ENCODE measurements around the gene CDH23. TPM values are rescaled to one million over a fixed set of nuclear protein-coding genes. Genes with fewer than 3 reads are reported as not detected.

CDH23 gene
- total RNA-seq, 1 donor = 0.81 TPM

- DNase-seq (ENCODE audit: low read depth in 2 of 3, low spot score in 2 of 3) = no peak
Observed at GRCh38 chr10:71661060-71661622, 264.4 kb downstream of the CDH23 start.

DNA sequence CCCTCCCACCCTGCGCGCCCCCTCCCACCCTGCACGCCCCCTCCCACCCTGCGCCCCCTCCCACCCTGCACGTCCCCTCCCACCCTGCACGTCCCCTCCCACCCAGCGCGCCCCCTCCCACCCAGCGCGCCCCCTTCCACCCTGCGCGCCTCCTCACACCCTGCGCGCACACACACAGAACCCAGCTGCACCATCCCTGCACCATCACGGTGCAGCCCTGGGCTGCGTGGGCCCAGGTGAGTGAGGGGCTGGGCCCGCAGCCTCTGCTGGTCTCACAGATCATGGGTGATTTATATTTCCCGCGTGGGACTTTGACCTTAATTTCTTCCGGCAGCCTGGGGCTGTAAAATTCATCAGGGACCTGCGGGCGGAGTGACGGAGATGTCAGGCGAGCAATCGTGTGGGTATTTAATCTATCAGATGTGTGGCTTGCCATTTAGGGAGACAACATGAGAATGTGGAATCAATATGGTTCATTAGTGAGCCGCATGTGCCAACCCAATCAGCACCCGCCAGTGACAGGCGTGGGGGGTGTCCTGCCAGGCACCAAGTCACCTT, 265.1 kb downstream of the CDH23 start:
- no peak for DNase-seq (ENCODE audit: low read depth in 2 of 3, low spot score in 2 of 3)

DNA sequence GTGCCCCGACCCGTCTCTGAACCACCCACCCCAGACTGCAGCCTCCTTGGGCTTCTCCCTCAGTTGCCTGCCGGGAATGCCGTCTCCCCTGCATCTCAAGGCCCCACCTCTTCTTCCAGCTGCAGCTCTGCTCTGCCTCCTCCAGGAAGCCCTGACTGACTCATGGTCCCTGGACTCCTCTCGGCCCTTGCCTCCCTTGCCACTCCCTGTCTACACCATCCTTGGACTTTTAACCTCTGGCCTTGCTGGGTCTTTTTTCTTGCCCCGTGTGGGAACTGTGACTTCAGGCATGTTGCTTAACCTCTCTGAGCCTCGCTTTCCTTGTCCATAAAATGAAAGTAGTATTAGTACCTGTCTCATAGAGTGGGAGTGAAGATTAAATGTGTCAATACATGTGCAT, 266.6 kb downstream of the CDH23 start:
- DNase-seq (ENCODE audit: low read depth in 2 of 3, low spot score in 2 of 3) = no peak

GRCh38 chr10:71664585-71664984, 267.9 kb downstream of the CDH23 start:
- DNase-seq (ENCODE audit: low read depth in 2 of 3, low spot score in 2 of 3) = no peak

DNA sequence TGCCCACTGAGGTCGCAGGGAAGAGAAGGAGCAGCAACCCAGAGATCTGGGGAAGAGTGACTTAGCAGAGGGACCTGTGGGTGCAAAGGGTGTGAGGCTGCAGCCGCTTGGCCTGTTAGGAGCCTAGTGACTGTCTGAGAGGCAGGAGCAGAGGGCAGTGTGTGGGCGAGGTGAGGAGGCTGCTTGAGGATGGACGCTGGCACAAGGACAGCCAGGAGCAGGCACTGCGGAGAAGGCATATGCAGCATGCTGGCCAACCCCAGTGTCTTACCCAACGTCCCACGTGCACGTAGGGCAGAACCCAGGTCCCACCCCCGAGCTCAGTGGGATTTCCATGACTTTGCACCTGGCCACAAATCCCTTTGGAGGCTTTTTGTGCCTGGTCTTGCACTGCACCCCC, 268.7 kb downstream of the CDH23 start:
- no peak for DNase-seq (ENCODE audit: low read depth in 2 of 3, low spot score in 2 of 3)

DNA sequence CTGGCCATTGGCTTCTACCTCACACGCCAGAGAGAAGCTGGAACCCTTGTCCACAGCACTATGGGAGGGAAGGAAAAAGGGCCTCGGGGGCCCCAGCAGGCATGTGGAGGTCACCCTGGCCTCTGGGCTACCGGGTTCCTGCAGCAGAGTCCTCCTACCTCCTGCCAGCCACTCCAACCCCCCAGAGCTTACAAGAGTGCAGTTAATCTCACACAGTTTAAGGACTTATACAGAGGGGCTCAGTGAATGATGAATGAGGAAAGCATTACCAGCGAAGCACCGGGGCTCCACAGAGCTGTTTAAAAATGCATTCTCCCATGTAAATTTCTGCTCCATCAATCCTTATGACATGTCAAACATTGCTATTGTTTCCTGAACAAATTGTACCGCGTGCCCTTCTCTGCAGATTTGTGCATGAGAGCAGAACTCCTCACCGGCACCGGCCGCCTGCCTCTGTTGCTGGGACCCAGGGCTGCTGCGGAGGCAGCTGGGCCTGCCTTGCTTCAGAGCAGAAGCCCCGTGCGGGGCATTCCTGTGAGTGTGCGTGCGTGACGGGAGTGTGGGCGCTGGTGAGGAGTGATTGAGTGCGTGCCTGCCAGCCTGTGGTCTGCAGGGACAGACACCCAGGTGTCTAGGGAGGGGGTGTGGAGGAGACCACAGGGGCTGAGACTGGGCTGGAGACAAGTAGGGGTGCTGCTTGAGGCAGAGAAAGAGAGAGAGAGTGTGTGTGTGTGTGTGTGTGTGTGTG, 270.1 kb downstream of the CDH23 start:
- peak in 2 of 3 donors; percentile 54 to 59 for DNase-seq (ENCODE audit: low read depth in 2 of 3, low spot score in 2 of 3)

GRCh38 chr10:71667387-71667752, 270.6 kb downstream of the CDH23 start:
- DNase-seq (ENCODE audit: low read depth in 2 of 3, low spot score in 2 of 3) = peak in 2 of 3 donors; percentile 33 to 48

DNA sequence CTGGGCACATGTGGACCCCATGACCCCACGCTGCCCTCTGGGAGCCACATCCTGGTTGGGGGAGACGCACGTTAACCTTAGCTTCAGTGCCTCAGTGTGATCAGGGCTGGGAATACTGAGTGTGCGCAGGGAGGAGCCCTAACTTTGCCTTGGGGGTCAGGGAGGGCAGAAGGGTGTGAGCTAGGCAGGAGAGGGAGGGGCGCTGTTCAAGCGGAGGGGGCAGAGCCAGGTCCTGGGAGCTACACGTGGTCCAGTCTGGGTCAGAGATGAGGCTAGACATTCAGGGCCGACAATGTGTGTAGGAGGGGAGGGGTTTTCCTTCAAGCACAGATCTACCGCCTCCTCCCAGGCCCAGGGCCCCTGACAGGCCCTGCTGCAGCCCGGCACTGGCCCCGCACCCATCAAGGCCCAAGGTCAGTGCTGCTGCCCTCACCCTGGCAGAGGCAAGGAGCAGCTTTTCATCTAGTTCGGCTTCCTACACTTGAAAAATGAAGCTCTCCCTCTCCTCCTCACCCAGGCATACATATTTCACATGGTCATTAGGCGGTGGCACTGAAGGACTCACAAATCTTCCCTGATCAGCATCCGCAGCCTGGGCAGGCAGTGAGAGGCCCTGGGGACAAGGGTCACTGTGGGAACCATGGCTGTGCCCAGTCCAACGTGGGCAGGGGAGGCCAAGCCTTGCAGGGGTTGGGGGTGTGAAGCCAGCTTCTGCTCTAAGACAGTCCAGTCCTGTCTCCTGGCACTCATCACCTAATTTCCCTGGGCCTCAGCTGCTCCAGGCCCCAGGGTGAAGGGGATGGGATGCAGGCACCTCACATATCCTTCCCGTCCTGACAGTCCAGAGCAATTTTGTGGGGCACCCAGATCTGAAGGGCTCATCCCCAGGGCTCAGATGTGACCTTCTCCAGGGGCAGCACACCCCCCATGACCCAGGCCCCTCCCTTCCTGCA, 275.6 kb downstream of the CDH23 start:
- no peak for DNase-seq (ENCODE audit: low read depth in 2 of 3, low spot score in 2 of 3)

GRCh38 chr10:71675295-71675970, 278.7 kb downstream of the CDH23 start:
- no peak for DNase-seq (ENCODE audit: low read depth in 2 of 3, low spot score in 2 of 3)

GRCh38 chr10:71677261-71677660, 280.5 kb downstream of the CDH23 start:
- no peak for DNase-seq (ENCODE audit: low read depth in 2 of 3, low spot score in 2 of 3)

DNA sequence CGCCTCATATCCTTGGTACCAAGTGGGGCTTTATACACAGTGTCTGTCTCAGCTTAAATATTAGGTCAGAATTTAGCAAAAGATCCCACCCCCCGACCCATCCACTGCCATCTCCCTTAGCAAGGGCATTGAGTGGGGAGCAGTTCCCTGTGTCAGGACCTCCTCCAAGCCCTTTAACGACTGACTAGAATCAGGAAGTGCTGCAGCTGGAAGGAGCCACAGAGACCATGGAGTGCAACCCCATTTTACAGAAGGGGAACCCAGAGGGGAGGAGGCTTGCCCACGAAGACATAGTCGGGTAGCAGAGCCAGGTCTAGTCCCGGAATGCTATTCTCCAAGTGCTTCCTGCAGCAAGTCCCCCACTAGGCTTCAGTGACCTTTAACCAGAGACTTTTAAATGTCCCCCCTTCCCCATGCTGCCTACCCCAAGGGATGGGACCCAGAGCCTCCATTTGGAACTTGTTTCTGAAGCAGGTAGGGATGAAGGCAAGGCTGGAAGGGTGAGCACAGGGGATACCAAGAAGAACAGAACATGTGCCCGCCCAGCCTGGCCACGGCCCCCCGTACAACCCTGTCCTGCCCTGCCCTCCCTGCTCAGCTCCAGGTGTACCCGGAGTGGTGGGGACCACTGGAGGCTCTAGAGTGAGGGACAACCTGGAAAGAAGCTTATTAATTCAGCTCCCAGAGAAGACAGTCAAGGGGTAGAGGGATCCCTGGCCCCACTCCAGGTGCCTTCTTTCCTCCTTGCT, 281.5 kb downstream of the CDH23 start:
- no peak for DNase-seq (ENCODE audit: low read depth in 2 of 3, low spot score in 2 of 3)

DNA sequence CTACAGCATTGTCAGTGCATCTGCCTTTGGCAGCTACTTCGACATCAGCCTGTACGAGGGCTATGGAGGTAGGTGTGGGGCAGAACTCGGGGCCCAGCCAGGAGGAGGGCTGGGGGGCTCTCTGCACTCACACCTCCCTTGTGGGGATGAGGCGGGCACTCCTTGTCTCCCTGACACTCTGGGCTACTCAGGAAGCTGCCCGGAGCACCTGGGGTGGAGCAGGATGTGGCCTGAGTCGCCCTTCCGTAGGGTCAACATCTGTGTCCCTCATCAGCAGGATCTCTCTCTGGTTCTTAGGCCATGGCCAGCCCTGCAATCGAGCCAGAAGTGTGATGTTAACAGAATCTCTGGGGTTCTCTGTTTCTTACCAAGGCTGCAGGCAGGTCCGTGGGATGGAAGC, 282.7 kb downstream of the CDH23 start:
- no peak for DNase-seq (ENCODE audit: low read depth in 2 of 3, low spot score in 2 of 3)

- no peak for DNase-seq (ENCODE audit: low read depth in 2 of 3, low spot score in 2 of 3)
Observed at GRCh38 chr10:71681977-71682376, 285.3 kb downstream of the CDH23 start.

DNA sequence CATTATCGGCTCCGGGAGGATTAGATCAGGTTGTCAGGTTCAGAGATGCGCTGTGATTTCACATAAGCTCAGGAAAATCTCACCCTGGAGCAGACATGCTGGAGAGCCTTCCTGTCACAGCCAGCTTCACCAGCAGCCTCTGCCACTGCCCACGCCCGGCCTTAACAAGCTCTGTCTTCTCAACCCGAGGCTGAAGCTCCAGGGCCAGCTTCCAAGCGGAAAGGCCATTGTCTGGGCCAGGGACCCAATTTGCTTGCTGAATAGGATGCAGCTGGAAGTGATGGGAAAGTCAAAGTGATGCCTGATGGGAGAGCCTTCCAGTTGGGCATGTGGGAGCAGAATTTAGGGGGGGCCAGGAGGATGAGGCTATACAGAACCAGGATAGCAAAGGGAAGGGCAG, 286.6 kb downstream of the CDH23 start:
- no peak for DNase-seq (ENCODE audit: low read depth in 2 of 3, low spot score in 2 of 3)

GRCh38 chr10:71684356-71685173, 287.8 kb downstream of the CDH23 start:
- peak in 2 of 3 donors; percentile 26 to 41 for DNase-seq (ENCODE audit: low read depth in 2 of 3, low spot score in 2 of 3)

DNA sequence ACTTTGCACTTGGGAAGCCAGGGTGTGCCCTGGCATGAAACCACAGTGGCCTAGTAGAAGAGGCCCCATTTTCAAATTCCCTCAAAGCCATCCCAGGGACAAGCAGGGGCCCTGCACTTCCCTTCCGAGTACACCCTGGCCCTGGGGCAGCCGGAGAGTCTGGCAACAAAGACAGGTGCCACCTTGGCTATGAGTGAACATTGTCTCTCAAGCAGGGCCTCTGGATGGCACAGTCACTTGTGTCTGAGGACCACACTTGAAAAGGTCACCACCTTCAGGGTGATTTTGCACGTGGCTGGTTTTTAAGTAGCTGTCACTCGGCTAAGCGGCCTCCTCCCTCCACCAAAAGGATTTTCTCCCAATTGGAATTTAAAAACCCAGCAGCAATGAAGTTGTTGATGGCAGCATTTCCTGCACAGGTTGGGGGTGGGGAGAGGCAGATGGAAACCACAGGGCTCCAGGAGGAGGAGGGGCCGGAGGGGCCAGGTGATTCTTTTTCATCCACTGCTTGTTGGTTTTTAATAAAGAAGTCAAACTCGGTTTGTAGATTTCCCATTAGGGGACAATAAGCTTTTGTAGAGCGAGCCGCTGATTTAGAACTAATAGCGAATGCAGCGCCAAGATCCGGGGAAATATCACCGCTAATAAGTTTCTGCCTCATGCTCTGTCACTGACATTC, 289.0 kb downstream of the CDH23 start:
- no peak for DNase-seq (ENCODE audit: low read depth in 2 of 3, low spot score in 2 of 3)

DNA sequence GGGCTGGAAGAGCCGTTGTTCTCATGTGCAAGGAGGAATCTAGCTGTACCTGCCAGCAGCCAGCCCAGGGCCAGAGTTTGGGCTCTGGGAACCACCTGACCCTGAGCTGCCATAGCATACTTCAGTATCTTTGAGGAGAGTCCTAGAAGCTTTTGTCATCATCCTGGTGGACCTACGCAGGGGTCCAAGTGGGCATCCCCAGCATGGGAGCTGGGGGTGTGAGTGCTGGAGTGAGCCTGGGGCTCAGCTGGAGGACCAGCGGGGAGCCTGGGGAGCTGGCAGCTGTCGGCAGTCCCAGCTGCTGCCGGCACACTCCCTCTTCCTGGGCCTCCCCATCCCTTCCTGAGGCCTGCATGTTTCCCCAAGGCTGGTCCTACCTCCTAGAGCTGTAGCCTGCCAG, 290.4 kb downstream of the CDH23 start:
- no peak for DNase-seq (ENCODE audit: low read depth in 2 of 3, low spot score in 2 of 3)

DNA sequence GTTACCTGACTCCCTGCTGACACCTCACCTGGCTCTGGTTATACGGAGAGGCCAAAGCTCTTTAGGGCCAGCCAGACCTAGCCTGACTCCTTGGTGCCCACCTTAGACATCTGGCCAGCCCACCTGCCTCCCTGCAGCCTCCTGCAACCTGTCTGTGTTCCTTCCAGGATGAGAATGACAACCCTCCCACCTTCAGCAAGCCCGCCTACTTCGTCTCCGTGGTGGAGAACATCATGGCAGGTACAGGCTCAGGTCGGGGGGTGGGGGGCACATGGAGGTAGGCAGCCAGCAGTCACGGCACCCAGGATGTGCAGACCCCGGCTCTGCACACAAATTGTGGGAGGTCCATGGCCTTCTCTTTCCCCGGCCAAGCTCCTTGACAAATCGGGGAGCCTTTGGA, 290.8 kb downstream of the CDH23 start:
- DNase-seq (ENCODE audit: low read depth in 2 of 3, low spot score in 2 of 3) = no peak

GRCh38 chr10:71688256-71688655, 291.5 kb downstream of the CDH23 start:
- no peak for DNase-seq (ENCODE audit: low read depth in 2 of 3, low spot score in 2 of 3)

Measured in hematopoietic multipotent progenitor cell (in vitro differentiated cells).